HFF-Myc (cell line): Measurements from ENCODE around the gene RAB5IF.

Experiments used
- DNase-seq: peaks from one replicate; pipeline ENCODE4 v3.0.0-alpha.2; 2011; ENCODE audit warnings: low read depth; ENCODE audit errors: extremely low read depth
- H3K4me3 ChIP-seq: replicated peaks from 2 replicates; pipeline ENCODE4 v1.5.1; 2011; ENCODE audit warnings: low read depth, mild to moderate bottlenecking, control low read depth, low read length
- TF ChIP-seq, protein P1 (sequence below): IDR thresholded peaks from 2 replicates; pipeline ENCODE4 v1.5.1; 2012; ENCODE audit warnings: mild to moderate bottlenecking, low read depth, low read length, control low read depth; ENCODE audit errors: missing control alignments

Gene RAB5IF

DNA sequence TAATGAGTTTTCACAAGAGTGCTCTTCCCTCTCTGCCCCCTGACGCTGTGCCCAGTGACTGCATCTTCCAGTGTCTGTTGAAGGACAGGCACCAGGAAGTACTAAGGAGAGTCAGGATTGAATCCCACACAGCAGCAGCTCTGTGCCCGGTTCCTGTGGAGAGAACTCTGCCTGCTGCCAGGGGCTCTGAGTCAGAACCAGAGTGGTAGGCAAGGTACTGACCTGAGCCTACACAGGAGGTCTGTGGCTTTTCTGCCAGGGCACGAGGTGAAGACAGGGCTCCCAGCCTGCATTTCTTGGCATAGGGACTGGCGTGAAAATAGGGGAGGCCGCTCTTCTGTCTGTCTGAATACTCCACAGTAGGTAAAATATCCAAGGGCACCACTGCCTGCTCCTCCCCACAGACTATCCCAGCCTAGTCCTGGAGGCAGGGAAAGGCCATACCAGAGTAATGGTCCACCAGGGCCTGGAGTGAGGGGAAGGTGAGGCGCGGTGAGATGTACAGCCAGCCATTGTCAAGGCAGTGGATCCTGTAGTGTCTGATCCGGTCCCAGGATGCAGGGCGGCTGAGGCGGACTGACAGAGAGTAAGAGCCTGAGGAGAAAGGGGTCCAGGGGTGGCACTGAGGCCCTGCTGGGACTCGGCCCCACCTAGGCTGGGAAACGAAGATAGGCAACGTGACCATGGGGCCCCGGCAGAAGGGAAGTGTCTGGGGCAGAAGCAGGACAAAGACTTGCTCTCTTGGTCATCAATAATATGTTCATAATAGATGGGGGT is 9.4 kb downstream of the RAB5IF start:
- H3K4me3 ChIP-seq, result no peak overlapping the region
- TF ChIP-seq, protein P1, sequence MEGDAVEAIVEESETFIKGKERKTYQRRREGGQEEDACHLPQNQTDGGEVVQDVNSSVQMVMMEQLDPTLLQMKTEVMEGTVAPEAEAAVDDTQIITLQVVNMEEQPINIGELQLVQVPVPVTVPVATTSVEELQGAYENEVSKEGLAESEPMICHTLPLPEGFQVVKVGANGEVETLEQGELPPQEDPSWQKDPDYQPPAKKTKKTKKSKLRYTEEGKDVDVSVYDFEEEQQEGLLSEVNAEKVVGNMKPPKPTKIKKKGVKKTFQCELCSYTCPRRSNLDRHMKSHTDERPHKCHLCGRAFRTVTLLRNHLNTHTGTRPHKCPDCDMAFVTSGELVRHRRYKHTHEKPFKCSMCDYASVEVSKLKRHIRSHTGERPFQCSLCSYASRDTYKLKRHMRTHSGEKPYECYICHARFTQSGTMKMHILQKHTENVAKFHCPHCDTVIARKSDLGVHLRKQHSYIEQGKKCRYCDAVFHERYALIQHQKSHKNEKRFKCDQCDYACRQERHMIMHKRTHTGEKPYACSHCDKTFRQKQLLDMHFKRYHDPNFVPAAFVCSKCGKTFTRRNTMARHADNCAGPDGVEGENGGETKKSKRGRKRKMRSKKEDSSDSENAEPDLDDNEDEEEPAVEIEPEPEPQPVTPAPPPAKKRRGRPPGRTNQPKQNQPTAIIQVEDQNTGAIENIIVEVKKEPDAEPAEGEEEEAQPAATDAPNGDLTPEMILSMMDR, result no peak
- DNase-seq, result no peak

- H3K4me3 ChIP-seq, result no peak overlapping the region
- DNase-seq, result no peak
- TF ChIP-seq, protein P1, result no peak
Measured at GRCh38 chr20:36620917-36621316, 15.3 kb downstream of the RAB5IF start.

DNA sequence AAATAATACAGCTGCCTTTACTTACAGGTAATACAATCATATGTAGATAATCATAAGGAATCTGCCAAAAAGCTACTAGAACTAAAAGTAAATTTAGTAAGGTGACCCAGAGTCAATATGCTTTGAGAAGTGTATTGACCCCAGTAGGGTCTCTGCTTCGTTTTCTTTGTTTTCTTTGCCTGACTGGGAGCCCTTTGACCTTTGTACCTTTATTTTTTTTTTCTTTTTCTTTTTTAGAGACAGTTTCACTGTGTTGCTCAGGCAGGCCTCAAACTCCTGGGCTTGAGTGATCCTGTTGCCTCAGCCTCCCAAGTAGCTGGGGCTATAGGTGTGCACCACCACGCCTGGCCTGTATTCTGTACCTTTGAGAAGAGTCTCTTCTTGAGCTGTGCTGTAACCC is 17.9 kb downstream of the RAB5IF start:
- no peak overlapping the region for H3K4me3 ChIP-seq
- TF ChIP-seq, protein P1, result no peak
- DNase-seq, result no peak

- TF ChIP-seq, protein P1, result no peak
- no peak for DNase-seq
- no peak overlapping the region for H3K4me3 ChIP-seq
Measured at GRCh38 chr20:36624068-36624943, 18.7 kb downstream of the RAB5IF start.

DNA sequence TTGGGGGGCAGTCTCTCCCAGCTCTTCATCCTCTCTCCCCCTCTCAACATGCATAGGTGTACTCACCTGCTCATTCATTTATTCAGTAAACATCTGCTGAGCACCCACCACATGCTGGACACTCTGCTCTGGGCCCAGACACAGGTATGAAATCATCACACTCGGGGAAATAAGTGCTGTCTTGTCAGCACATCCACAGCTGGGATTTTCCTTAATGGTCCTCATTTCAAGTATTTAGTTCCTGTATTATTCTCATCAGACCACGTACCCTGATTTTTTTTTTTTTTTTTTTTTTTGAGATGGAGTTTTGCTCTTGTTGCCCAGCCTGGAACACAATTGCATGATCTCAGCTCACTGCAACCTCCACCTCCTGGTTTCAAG is 19.4 kb downstream of the RAB5IF start:
- TF ChIP-seq, protein P1, result no peak
- DNase-seq, result no peak
- H3K4me3 ChIP-seq, result no peak overlapping the region

- TF ChIP-seq, protein P1, result no peak
- H3K4me3 ChIP-seq, result no peak overlapping the region
- DNase-seq, result no peak
Measured at GRCh38 chr20:36628076-36628475, 22.5 kb downstream of the RAB5IF start.
